ENCODE measurements around the gene ILDR2. TPM values are rescaled to one million over a fixed set of nuclear protein-coding genes. Genes with fewer than 3 reads are reported as not detected.
A peak's percentile ranks its signal among the peaks of the same experiment; 100 is the strongest.

The ILDR2 gene
- polyA plus RNA-seq, 1 of the 3 experiments (the other 2 are of a cell fraction), result 0.05 TPM

DNA sequence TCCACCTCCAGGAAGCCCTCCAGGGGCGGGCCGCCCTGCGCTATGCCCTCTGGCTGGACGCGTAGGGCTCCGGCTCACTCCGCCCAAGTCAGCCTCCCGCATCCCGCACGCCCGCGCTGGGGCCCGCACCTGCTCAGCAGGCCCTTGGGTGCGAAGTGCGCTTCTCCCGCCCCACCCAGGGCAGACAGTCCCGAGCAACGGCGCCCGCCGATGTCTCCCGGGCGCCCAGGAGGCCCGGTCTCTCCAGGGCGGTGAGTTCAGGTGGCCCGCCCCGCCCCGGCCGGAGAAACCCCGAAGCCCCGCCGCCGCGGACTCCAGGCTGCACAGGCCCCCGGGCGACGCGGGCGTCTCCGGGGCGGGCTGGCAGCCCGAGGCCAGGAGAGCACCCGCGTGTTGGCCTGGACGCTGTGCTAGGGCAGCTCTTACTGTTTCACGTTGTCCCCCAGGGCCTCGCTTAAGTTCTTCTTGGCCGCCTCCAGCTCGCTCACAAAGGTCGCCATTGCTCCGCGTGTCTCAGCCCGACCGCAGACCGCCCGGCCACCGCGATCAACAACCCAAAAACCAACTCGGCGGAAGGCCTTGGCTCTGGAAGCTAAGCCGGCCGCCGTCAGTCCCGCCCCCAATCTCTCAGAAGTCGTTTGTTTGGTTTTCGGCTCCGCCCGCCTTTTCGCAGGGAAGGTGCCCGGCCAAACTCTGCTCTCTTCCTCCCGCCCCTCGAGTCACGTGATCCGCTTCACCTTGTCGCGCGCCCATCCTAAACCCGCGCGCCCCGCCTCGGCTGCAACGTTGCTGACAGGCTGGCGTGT, 99.4 kb downstream of the ILDR2 start, which contains the start of gene TADA1 (continued):
- TF ChIP-seq, protein P1, sequence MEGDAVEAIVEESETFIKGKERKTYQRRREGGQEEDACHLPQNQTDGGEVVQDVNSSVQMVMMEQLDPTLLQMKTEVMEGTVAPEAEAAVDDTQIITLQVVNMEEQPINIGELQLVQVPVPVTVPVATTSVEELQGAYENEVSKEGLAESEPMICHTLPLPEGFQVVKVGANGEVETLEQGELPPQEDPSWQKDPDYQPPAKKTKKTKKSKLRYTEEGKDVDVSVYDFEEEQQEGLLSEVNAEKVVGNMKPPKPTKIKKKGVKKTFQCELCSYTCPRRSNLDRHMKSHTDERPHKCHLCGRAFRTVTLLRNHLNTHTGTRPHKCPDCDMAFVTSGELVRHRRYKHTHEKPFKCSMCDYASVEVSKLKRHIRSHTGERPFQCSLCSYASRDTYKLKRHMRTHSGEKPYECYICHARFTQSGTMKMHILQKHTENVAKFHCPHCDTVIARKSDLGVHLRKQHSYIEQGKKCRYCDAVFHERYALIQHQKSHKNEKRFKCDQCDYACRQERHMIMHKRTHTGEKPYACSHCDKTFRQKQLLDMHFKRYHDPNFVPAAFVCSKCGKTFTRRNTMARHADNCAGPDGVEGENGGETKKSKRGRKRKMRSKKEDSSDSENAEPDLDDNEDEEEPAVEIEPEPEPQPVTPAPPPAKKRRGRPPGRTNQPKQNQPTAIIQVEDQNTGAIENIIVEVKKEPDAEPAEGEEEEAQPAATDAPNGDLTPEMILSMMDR (IDR thresholded peaks at IDR 0.05), result no peak
- TF ChIP-seq FOSL2 (IDR thresholded peaks at IDR 0.05; ENCODE audit: borderline replicate concordance, low read depth) (no peak), GABPA (IDR thresholded peaks at IDR 0.05; ENCODE audit: low read depth) (peak; percentile 41; the same call in 1 of the 2 replicates), MXI1 (IDR thresholded peaks at IDR 0.05; ENCODE audit: low read depth, low read length) (peak; percentile 96), EZH2phosphoT487 (IDR thresholded peaks at IDR 0.05; ENCODE audit: borderline replicate concordance, low read depth) (no peak), SIN3A (IDR thresholded peaks at IDR 0.05; ENCODE audit: borderline replicate concordance, low read depth, low read length) (peak; percentile 88), RCOR1 (IDR thresholded peaks at IDR 0.05; ENCODE audit: low read length) (peak; percentile 49), NRF1 (IDR thresholded peaks at IDR 0.05; ENCODE audit: low read depth, low read length) (no peak)
- TF ChIP-seq, protein P2, sequence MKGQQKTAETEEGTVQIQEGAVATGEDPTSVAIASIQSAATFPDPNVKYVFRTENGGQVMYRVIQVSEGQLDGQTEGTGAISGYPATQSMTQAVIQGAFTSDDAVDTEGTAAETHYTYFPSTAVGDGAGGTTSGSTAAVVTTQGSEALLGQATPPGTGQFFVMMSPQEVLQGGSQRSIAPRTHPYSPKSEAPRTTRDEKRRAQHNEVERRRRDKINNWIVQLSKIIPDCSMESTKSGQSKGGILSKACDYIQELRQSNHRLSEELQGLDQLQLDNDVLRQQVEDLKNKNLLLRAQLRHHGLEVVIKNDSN (IDR thresholded peaks at IDR 0.05; ENCODE audit: borderline replicate concordance, low read depth), result peak; percentile 97
- TF ChIP-seq, protein P3, sequence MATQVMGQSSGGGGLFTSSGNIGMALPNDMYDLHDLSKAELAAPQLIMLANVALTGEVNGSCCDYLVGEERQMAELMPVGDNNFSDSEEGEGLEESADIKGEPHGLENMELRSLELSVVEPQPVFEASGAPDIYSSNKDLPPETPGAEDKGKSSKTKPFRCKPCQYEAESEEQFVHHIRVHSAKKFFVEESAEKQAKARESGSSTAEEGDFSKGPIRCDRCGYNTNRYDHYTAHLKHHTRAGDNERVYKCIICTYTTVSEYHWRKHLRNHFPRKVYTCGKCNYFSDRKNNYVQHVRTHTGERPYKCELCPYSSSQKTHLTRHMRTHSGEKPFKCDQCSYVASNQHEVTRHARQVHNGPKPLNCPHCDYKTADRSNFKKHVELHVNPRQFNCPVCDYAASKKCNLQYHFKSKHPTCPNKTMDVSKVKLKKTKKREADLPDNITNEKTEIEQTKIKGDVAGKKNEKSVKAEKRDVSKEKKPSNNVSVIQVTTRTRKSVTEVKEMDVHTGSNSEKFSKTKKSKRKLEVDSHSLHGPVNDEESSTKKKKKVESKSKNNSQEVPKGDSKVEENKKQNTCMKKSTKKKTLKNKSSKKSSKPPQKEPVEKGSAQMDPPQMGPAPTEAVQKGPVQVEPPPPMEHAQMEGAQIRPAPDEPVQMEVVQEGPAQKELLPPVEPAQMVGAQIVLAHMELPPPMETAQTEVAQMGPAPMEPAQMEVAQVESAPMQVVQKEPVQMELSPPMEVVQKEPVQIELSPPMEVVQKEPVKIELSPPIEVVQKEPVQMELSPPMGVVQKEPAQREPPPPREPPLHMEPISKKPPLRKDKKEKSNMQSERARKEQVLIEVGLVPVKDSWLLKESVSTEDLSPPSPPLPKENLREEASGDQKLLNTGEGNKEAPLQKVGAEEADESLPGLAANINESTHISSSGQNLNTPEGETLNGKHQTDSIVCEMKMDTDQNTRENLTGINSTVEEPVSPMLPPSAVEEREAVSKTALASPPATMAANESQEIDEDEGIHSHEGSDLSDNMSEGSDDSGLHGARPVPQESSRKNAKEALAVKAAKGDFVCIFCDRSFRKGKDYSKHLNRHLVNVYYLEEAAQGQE (IDR thresholded peaks at IDR 0.05; ENCODE audit: low read depth, low read length), result 0 out of 2 replicates have a peak, but pooled peaks have one; percentile 5
- TF ChIP-seq, protein P4, sequence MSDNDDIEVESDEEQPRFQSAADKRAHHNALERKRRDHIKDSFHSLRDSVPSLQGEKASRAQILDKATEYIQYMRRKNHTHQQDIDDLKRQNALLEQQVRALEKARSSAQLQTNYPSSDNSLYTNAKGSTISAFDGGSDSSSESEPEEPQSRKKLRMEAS (IDR thresholded peaks at IDR 0.05; ENCODE audit: low read depth), result peak; percentile 87
- TF ChIP-seq, protein P5, sequence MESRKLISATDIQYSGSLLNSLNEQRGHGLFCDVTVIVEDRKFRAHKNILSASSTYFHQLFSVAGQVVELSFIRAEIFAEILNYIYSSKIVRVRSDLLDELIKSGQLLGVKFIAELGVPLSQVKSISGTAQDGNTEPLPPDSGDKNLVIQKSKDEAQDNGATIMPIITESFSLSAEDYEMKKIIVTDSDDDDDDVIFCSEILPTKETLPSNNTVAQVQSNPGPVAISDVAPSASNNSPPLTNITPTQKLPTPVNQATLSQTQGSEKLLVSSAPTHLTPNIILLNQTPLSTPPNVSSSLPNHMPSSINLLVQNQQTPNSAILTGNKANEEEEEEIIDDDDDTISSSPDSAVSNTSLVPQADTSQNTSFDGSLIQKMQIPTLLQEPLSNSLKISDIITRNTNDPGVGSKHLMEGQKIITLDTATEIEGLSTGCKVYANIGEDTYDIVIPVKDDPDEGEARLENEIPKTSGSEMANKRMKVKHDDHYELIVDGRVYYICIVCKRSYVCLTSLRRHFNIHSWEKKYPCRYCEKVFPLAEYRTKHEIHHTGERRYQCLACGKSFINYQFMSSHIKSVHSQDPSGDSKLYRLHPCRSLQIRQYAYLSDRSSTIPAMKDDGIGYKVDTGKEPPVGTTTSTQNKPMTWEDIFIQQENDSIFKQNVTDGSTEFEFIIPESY (IDR thresholded peaks at IDR 0.05; ENCODE audit: borderline replicate concordance, low read depth), result no peak
- TF ChIP-seq, protein P6, sequence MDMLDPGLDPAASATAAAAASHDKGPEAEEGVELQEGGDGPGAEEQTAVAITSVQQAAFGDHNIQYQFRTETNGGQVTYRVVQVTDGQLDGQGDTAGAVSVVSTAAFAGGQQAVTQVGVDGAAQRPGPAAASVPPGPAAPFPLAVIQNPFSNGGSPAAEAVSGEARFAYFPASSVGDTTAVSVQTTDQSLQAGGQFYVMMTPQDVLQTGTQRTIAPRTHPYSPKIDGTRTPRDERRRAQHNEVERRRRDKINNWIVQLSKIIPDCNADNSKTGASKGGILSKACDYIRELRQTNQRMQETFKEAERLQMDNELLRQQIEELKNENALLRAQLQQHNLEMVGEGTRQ (IDR thresholded peaks at IDR 0.05; ENCODE audit: borderline replicate concordance, low read depth, low read length), result peak; percentile 81
- TF ChIP-seq, protein P7, sequence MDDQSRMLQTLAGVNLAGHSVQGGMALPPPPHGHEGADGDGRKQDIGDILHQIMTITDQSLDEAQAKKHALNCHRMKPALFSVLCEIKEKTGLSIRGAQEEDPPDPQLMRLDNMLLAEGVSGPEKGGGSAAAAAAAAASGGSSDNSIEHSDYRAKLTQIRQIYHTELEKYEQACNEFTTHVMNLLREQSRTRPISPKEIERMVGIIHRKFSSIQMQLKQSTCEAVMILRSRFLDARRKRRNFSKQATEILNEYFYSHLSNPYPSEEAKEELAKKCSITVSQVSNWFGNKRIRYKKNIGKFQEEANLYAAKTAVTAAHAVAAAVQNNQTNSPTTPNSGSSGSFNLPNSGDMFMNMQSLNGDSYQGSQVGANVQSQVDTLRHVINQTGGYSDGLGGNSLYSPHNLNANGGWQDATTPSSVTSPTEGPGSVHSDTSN (IDR thresholded peaks at IDR 0.05), result peak; percentile 57
